Neural cell (in vitro differentiated cells): ENCODE data around the gene ARID1A. TPM values are rescaled to one million over a fixed set of nuclear protein-coding genes. Genes with fewer than 3 reads are reported as not detected.

Experiments used
- H2AFZ ChIP-seq: fragments of 200-600, 300-800 bp; sonication (generic), shearing (Covaris generic); 2 replicates; pipeline ENCODE4 v1.6.0; 2014; ENCODE audit warnings: low read depth, mild to moderate bottlenecking, antibody characterized with exemption, low read length, moderate library complexity
- H3F3A ChIP-seq: fragments of 200-600 bp; shearing (Covaris generic); 2 replicates; pipeline ENCODE4 v1.6.1; 2016; ENCODE audit warnings: mild to moderate bottlenecking, moderate library complexity, mixed read lengths, antibody characterized with exemption, low read length; ENCODE audit not compliant: insufficient read depth, poor library complexity, severe bottlenecking
- H3K27ac ChIP-seq: fragments of 200-600, 300-800 bp; sonication (generic), shearing (Covaris generic); 2 replicates; pipeline ENCODE4 v1.5.1; 2014; ENCODE audit warnings: mild to moderate bottlenecking, low read length, moderate library complexity
- H3K27me3 ChIP-seq: fragments of 300-800, 200-600 bp; sonication (generic), shearing (Covaris generic); 2 replicates; pipeline ENCODE4 v1.6.0; 2014; ENCODE audit warnings: mild to moderate bottlenecking, low read depth, low read length, moderate library complexity; ENCODE audit not compliant: insufficient read depth
- H3K36me3 ChIP-seq: fragments of 300-800, 200-600 bp; sonication (generic), shearing (Covaris generic); 2 replicates; pipeline ENCODE4 v1.5.1; 2014; ENCODE audit warnings: mild to moderate bottlenecking, antibody characterized with exemption, low read length, moderate library complexity; ENCODE audit not compliant: insufficient read depth
- H3K4me2 ChIP-seq: fragments of 300-800, 200-600 bp; sonication (generic), shearing (Covaris generic); 2 replicates; pipeline ENCODE4 v1.6.0; 2014; ENCODE audit warnings: mild to moderate bottlenecking, low read length
- H3K4me3 ChIP-seq: fragments of 300-800, 200-600 bp; sonication (generic), shearing (Covaris generic); 2 replicates; pipeline ENCODE4 v1.5.1; 2014; ENCODE audit warnings: mild to moderate bottlenecking, low read length, moderate library complexity
- H3K79me2 ChIP-seq: fragments of 200-600 bp; shearing (Covaris generic); replicated peaks from 2 replicates; pipeline ENCODE4 v1.6.0; 2014; ENCODE audit warnings: mild to moderate bottlenecking, low read length, moderate library complexity; ENCODE audit not compliant: insufficient read depth
- H3K9ac ChIP-seq: fragments of 300-800, 200-600 bp; sonication (generic), shearing (Covaris generic); 2 replicates; pipeline ENCODE4 v1.6.1; 2016; ENCODE audit warnings: mild to moderate bottlenecking, low read length, mixed read lengths
- H3K9me2 ChIP-seq: fragments of 200-600 bp; shearing (Covaris generic); 2 replicates; pipeline ENCODE4 v1.6.1; 2016; ENCODE audit warnings: mild to moderate bottlenecking, low read length, mixed read lengths; ENCODE audit not compliant: insufficient read depth
- H3K9me3 ChIP-seq: fragments of 200-600, 300-800 bp; sonication (generic), shearing (Covaris generic); 2 replicates; pipeline ENCODE4 v1.6.1; 2016; ENCODE audit warnings: mild to moderate bottlenecking, mixed run types, low read length, moderate library complexity, mixed read lengths
- H4K20me1 ChIP-seq: fragments of 200-600 bp; shearing (Covaris generic); 2 replicates; pipeline ENCODE4 v1.6.1; 2016; ENCODE audit warnings: mild to moderate bottlenecking, mixed run types; ENCODE audit not compliant: insufficient read depth
- CTCF ChIP-seq: fragments of 450-650 bp; IDR thresholded peaks from 2 replicates; pipeline ENCODE4 v1.5.1; 2014; ENCODE audit warnings: antibody characterized with exemption, mild to moderate bottlenecking, moderate library complexity; ENCODE audit not compliant: poor library complexity, severe bottlenecking
- EP300 ChIP-seq: fragments of 450-650 bp; conservative IDR thresholded peaks from 2 replicates; pipeline ENCODE4 v1.6.1; 2014; ENCODE audit warnings: antibody characterized with exemption, mild to moderate bottlenecking, moderate library complexity; ENCODE audit not compliant: poor library complexity, severe bottlenecking
- EZH2 ChIP-seq: fragments of 200-600, 300-800 bp; shearing (Covaris generic), sonication (generic); IDR thresholded peaks from 2 replicates; pipeline ENCODE4 v1.6.1; 2014; ENCODE audit warnings: antibody characterized with exemption, low read length, borderline replicate concordance, mild to moderate bottlenecking; ENCODE audit not compliant: insufficient read depth, poor library complexity, severe bottlenecking
- MXI1 ChIP-seq: fragments of 450-650 bp; conservative IDR thresholded peaks from 2 replicates; pipeline ENCODE4 v1.6.1; 2014; ENCODE audit warnings: antibody characterized with exemption, mild to moderate bottlenecking; ENCODE audit not compliant: poor library complexity, severe bottlenecking
- POLR2AphosphoS5 ChIP-seq: IDR thresholded peaks from 2 replicates; pipeline ENCODE4 v1.6.1; 2012
- RAD21 ChIP-seq: fragments of 450-650 bp; conservative IDR thresholded peaks from 2 replicates; pipeline ENCODE4 v1.6.1; 2014; ENCODE audit warnings: antibody characterized with exemption, mild to moderate bottlenecking, moderate library complexity
- REST ChIP-seq: IDR thresholded peaks from 2 replicates; pipeline ENCODE4 v1.6.1; 2012; ENCODE audit warnings: borderline replicate concordance
- SMC3 ChIP-seq: fragments of 450-650 bp; conservative IDR thresholded peaks from 2 replicates; pipeline ENCODE4 v1.6.1; 2014; ENCODE audit warnings: antibody characterized with exemption, mild to moderate bottlenecking, moderate library complexity; ENCODE audit not compliant: poor library complexity
- TAF1 ChIP-seq: IDR thresholded peaks from 2 replicates; pipeline ENCODE4 v1.6.1; 2012; ENCODE audit warnings: low read depth
- polyA plus RNA-seq: library from polyadenylated mRNA; depleted of rRNA; stranded (reverse); fragments of >200 nt; gene quantifications from 2 replicates; pipeline ENCODE4 v1.2.3, GENCODE V29; 2014

ARID1A gene
- polyA plus RNA-seq, 1 donor from 2014 or later, result 13.2 TPM

GRCh38 chr1:26752519-26752918, 56.7 kb downstream of the ARID1A start:
- Histone ChIP-seq H3K36me3 (peaks cover 5% of the 10 kb centered on the region), H3K79me2 (peaks cover 69% of the 10 kb centered on the region), H2AFZ (no peak overlapping the region), H3K27ac (no peak overlapping the region), H3K9me3 (no peaks in the 10 kb centered on the region), H3K9ac (no peak overlapping the region), H3K4me3 (no peak overlapping the region), H3K27me3 (no peaks in the 10 kb centered on the region), H3F3A (no peaks in the 10 kb centered on the region), H3K9me2 (no peaks in the 10 kb centered on the region), H4K20me1 (peaks cover 5% of the 10 kb centered on the region), H3K4me2 (no peak overlapping the region)
- TF ChIP-seq SMC3, result no peak
- no peak for TF ChIP-seq CTCF
- TF ChIP-seq REST, result no peak
- TF ChIP-seq EP300, result no peak
- no peak for TF ChIP-seq POLR2AphosphoS5
- TF ChIP-seq RAD21, result no peak

- Histone ChIP-seq H3K9me3 (no peaks in the 10 kb centered on the region), H2AFZ (no peak overlapping the region), H3K79me2 (peaks cover 69% of the 10 kb centered on the region), H3K36me3 (peaks cover 5% of the 10 kb centered on the region), H3K27me3 (no peaks in the 10 kb centered on the region), H3K9me2 (no peaks in the 10 kb centered on the region), H3K27ac (no peak overlapping the region), H3K9ac (no peak overlapping the region), H3K4me2 (no peak overlapping the region), H3F3A (no peaks in the 10 kb centered on the region), H3K4me3 (no peak overlapping the region), H4K20me1 (peaks cover 9% of the 10 kb centered on the region)
- TF ChIP-seq TAF1, result no peak
- no peak for TF ChIP-seq EZH2
- no peak for TF ChIP-seq SMC3
- TF ChIP-seq REST, result no peak
- TF ChIP-seq RAD21, result no peak
- TF ChIP-seq MXI1, result no peak
- no peak for TF ChIP-seq EP300
- no peak for TF ChIP-seq CTCF
- TF ChIP-seq POLR2AphosphoS5, result no peak
Observed at GRCh38 chr1:26754086-26754874, 58.5 kb downstream of the ARID1A start.
